ENCODE measurements around the gene HLX.

HLX gene

GRCh38 chr1:220896092-220896491, 16.8 kb downstream of the HLX start:
- no peak for DNase-seq

DNA sequence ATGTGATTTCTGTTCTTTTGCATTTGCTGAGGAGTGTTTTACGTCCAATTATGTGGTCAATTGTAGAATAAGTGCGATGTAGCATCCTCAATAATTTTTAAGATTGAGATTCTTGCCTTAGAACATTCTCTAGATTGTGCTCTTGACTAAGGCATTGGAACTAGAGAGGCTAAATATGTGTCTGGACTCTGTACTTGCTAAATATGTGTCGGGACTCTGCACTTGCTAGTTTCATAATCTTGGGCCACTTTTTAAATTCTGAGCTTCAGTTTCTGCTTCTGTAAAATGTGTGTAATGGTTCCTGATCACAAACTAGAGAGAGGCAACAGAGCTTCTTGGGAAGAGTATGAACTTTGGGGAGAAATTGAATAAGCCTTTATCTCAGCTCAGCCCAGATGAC, 21.6 kb downstream of the HLX start:
- DNase-seq, result no peak

- no peak for DNase-seq
These were observed 22.6 kb downstream of the HLX start for GRCh38 chr1:220901881-220902280.

DNA sequence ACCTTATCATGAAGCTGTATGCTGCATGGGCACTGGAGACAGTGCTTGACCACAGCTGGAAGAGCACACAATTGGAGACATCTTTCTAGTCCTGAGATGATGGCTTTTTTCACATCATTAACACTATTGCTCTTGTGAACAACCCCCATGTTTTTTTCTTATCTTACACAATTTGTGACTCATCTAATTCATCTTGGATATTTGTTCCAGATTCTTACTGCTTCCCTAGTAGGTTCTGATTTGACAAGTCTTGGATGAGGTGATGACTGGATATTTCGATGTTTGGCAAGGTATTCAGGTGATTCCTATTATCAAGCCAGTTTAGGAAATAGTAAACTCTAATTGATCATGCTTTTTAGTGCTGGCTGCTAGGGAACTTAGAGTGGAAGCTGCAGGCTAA, 23.7 kb downstream of the HLX start:
- no peak for DNase-seq

DNA sequence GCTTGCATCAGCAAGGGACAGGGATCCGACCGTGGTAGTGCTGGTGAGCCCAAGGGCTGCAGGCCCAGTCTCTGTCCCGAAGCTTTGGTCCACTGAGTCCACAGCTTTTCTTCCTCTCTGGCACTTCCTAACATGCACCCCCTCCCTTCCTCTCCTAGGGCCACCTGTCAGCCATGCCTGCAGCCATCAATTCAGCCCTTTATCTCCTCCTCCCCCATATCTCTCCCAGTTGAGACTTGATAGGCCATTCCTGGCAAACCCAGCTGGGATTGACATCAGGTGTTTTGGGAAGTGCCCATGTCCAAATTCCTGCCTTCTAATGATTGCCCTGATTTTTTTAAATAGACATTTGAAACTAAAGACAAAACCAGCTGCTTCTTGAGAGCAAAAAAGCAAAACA, 25.6 kb downstream of the HLX start:
- DNase-seq, result no peak

DNA sequence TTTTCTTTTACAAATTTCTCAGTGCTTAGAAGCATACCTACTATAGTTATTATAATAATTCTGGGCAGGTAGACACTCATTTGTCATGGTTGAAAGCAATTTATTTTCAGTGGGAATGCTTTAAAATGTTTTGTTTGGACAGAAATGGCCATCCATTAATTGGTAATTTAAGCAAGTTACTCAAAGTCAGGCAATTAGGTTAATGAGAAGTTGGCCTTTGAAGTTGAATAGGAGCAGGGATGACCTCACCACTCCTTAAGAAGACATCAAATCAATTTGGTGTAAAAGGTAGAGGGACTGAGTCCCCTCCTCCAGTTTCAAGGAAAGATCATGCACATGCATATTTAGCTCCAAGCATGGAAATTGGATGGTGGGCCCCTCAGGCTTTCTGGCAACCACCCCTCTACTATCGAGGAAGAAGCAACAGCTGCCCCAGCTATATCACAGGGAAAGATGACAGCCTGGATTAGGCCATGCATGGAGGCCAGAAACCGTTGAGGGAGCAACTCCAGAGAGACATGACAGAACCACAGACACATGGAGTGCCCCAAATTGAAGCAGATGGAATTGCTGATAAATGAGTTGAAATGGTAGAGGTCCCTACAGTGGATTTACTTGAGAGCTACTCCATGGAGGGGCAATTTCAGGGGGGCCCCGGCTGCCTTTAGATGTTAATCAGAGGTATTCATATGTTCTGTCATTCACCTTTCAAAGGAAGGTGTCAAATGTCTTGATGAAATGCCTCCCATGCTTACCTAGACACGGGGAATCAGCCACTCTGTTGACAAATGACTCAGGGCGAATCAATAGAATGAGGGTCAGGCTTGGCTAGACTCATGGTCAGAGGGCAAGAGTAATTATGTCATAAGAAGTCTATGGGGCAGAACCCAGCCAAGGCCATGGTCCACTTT, 26.7 kb downstream of the HLX start:
- no peak for DNase-seq

DNA sequence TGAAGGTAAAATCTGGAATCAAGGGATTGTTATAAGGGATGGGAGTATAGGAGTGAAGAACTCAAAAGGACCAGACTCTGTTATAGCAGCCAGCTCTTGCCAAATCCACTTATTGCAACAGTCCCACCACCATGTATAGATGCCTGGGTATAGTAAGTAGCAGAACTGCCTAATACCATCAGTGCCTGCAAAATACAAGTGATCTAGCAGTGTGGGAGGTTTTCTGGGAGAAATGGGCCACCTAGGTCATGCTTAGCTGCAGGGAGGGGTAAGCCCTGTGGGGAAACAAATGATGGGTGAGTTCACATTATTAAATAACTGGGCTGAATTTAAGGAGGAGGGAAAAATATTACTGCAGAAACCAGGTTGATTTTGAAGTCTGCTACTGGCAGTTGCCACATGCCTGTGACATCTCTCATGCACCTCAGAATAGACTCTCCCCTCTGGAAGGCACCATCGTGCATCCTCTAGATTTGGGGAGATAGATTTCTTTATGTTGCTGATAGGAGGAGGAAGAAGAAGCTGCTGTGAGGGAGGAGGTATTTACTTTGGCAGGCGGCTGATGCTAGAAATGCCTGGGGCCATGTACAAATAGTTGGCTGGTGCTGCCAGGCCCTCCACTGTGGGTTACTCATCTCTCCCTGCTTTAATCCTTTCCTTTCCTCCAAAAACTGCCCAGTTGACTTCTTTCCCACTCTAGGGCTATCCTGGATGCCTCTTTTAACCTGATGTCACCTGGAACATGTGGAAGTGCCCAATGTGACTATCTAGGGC, 27.5 kb downstream of the HLX start:
- DNase-seq, result no peak

GRCh38 chr1:220908757-220909156, 29.5 kb downstream of the HLX start:
- peak; percentile 47 for DNase-seq

DNA sequence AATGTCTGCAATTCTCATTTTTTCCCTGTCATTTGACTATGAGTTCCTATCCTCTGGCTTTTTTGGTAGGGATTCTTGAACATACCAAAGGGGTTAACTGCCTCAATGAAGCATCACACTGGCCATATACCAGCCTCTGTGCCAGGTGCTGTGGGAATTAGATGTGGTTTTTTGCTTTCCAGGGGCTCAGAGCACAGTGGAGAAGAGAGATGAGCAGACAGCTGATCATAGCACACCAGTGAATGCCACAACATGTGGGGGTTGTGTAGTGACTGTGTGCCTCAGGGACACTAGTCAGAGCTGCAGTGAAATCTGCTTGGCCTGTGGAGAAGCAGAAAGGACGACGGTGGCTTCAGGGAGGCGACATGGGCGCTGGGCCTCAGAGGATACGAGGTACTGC, 30.8 kb downstream of the HLX start:
- DNase-seq, result no peak

- no peak for DNase-seq
These were observed 35.3 kb downstream of the HLX start for GRCh38 chr1:220914283-220915116.

GRCh38 chr1:220915117-220915440, 35.8 kb downstream of the HLX start:
- DNase-seq, result no peak

DNA sequence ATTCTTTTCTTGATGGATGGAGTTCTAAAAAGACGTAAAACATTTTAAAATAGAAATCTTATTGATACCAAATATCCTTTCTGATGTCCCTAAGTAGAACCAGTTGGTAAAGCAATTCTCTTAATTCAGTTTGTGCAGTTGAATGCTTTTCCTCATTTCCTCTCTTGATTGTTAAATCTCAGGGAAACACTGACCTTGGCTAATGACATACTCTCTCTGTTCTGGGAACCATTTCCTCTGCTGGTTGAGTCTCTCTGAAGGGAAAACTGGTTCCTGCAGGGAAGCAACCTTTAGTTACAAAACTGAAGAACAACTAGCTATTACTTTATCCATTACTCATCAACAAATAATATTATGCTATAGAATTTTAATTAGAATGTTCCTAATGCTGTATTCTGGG, 36.7 kb downstream of the HLX start:
- DNase-seq, result no peak

- no peak for DNase-seq
These were observed 37.9 kb downstream of the HLX start for GRCh38 chr1:220917101-220917500.

DNA sequence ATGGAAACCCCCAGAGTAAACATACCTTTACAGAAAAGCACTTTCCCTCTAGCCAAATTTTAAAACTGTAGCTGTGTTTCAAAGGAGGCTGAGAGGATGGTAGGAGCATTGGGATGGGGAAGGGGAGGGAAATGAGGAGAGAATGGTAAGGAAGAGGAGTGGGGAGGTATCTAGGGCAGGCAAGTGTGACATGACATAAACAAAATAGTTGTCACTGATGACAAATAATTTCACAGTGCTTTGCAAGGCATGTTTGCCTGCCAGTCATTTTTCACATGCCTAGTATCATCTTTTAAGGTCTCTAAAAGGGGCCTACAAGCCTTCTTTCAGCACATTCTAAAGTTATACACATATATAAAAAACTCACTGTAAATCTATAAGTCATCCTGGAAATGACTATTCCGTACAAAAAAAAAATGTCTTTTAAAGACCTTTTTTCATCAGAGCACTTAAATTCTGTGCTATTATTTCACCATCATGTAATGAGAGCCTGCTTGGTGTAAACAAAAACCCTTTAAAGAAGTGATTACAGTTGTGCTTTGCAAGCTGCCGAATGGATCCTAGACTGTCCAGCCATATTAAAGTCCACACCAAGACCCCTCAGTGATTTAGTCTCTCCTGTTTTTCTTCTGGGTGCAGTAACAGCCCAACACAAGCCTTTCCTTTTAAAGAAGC, 38.4 kb downstream of the HLX start:
- no peak for DNase-seq

DNA sequence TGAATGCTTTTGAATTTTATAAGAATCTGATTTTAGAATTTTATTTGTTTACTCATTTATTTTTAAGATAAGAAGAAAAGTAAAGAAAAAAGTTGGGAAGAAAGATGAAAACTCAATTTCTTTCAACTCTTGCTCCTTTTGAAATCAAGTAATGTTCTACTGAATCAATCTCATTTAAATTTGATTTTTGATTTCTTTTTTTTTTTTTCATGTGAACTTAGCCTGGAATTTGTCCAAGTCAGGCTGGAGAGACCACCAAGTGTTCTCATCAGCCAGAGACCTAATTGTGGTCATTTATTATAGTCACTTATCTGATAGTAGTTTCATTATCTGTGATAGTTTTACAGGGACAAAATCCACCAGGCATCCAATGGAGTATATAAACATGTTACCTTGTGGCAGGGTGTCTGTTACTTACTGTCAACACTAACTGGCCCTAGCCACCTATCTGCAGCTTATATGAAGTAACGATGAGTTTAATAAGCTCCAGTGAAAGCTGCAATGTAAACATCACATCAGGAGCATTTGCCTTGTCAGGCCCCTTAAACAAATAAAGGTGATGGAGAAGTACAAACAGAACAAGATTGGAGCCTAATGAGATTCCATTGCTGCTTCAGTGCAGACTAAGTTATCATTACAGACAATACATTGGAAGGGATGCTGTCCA, 39.2 kb downstream of the HLX start:
- no peak for DNase-seq

DNA sequence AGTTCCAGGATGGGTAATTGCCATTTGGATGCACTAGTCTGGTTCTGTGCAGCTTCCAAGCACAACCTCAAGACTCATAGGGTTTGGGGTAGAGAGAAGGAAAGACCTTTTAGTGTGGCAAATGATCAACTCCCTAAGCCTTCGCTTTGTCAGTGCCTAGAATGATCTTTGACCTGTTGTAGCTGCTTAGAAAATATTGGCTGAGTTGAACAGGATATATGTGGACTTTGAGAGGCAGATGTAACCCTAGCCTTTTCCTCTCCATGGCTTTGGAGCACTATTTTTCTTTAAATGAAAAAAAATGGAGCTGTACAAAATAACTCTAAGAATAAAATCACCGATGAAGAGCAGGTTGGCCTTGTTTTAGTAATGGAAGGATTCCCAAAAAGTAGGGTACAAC, 41.7 kb downstream of the HLX start:
- DNase-seq, result no peak

GRCh38 chr1:220921498-220921897, 42.3 kb downstream of the HLX start:
- DNase-seq, result no peak

DNA sequence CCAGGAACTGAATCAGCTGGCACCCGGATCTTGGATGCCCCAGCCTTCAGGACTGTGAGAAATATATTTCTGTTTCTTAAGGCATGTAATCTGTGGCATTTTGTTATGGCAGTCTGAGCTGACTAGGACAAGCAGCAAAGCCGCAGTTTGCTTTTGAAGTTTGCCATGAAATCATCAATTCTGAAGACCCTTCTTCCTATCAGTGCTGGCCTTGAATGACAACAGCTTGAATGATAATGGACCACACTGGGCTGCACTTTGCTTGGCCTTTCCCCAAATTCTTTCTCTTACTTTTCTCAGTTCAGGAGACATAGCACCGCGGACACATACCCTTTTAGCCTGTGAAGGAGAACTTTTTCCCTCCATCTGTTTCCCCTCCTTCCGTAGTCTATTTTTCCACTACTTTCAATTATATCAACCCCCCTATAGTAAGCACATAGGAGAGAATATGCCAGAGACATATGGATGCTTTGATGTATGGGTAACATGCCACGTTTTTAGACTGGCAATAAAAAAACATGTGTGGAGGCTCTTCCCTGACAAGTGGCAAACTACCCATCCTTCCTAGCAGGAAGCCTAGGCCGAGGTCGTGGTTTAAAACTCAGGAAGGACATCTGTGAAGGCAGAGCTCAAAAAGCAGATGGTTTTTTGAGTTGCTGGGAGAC, 42.9 kb downstream of the HLX start:
- no peak for DNase-seq

- DNase-seq, result no peak
These were observed 43.7 kb downstream of the HLX start for GRCh38 chr1:220922951-220923350.

- DNase-seq, result no peak
These were observed 45.2 kb downstream of the HLX start for GRCh38 chr1:220924331-220924970.

- DNase-seq, result no peak
These were observed 46.5 kb downstream of the HLX start for GRCh38 chr1:220925707-220926106.

Measured in right forelimb (tissue), 1 donor.